GM10847 (cell line): ENCODE measurements around the gene ENAH.

ENCODE experiments used
- POLR2A ChIP-seq: IDR thresholded peaks from 2 replicates; pipeline ENCODE4 v1.6.1; 2011; ENCODE audit not compliant: insufficient read length; ENCODE audit errors: extremely low read depth

The ENAH gene

GRCh38 chr1:225441314-225442122 lies 211.4 kb downstream of the ENAH start:
- TF ChIP-seq POLR2A, result no peak

GRCh38 chr1:225440380-225441221 lies 212.3 kb downstream of the ENAH start:
- TF ChIP-seq POLR2A, result no peak

- TF ChIP-seq POLR2A, result no peak
These were observed 215.0 kb downstream of the ENAH start for GRCh38 chr1:225437710-225438437.
